Nephron progenitor cell (in vitro differentiated cells): ENCODE results near the gene ACD.
A peak's percentile ranks its signal among the peaks of the same experiment; 100 is the strongest.

ENCODE experiments used
- DNase-seq: peaks from one replicate; pipeline ENCODE4 v3.0.0; 2021
- H3K27ac Mint-ChIP-seq: 2 replicates; pipeline ENCODE4 v1.8.0; 2021; ENCODE audit warnings: mild to moderate bottlenecking, moderate library complexity, mixed read lengths
- H3K27me3 Mint-ChIP-seq: 2 replicates; pipeline ENCODE4 v1.8.0; 2021; ENCODE audit warnings: mild to moderate bottlenecking, low read depth, mixed read lengths; ENCODE audit not compliant: poor library complexity
- H3K36me3 Mint-ChIP-seq: 2 replicates; pipeline ENCODE4 v1.8.0; 2021; ENCODE audit warnings: low read depth, mixed read lengths
- H3K4me1 Mint-ChIP-seq: 2 replicates; pipeline ENCODE4 v1.8.0; 2021; ENCODE audit warnings: mixed read lengths
- H3K4me3 Mint-ChIP-seq: 2 replicates; pipeline ENCODE4 v1.8.0; 2021; ENCODE audit warnings: mild to moderate bottlenecking, moderate library complexity, mixed read lengths
- H3K9me3 Mint-ChIP-seq: 2 replicates; pipeline ENCODE4 v1.8.0; 2021; ENCODE audit warnings: mild to moderate bottlenecking, moderate library complexity, mixed read lengths
- CTCF ChIP-seq: fragments of 200-600 bp; sonication (generic); IDR thresholded peaks from 2 replicates; pipeline ENCODE4 v1.5.0; 2021; ENCODE audit warnings: antibody characterized with exemption

The ACD gene

GRCh38 chr16:67673712-67674580 lies 13.9 kb upstream of the ACD start:
- H3K27ac Mint-ChIP-seq = peak overlapping the region; percentile 68
- no peak overlapping the region for H3K4me3 Mint-ChIP-seq
- no peaks in the 10 kb centered on the region for H3K36me3 Mint-ChIP-seq
- no peaks in the 10 kb centered on the region for H3K9me3 Mint-ChIP-seq
- H3K4me1 Mint-ChIP-seq = peaks cover 12% of the 10 kb centered on the region
- DNase-seq = no peak
- no peak for TF ChIP-seq CTCF
- H3K27me3 Mint-ChIP-seq = no peaks in the 10 kb centered on the region

- peak overlapping the region; percentile 31 for H3K27ac Mint-ChIP-seq
- H3K27me3 Mint-ChIP-seq = no peaks in the 10 kb centered on the region
- H3K36me3 Mint-ChIP-seq = no peaks in the 10 kb centered on the region
- no peak overlapping the region for H3K4me3 Mint-ChIP-seq
- no peaks in the 10 kb centered on the region for H3K9me3 Mint-ChIP-seq
- DNase-seq = peak; percentile 73
- peak; percentile 68 for TF ChIP-seq CTCF
- peaks cover 6% of the 10 kb centered on the region for H3K4me1 Mint-ChIP-seq
Measured at GRCh38 chr16:67672739-67673662, 12.9 kb upstream of the ACD start.

GRCh38 chr16:67672306-67672705 lies 12.2 kb upstream of the ACD start:
- DNase-seq = no peak
- Mint-ChIP-seq H3K9me3 (no peaks in the 10 kb centered on the region), H3K4me1 (peaks cover 9% of the 10 kb centered on the region), H3K27ac (peak overlapping the region; percentile 31), H3K36me3 (no peaks in the 10 kb centered on the region), H3K27me3 (no peaks in the 10 kb centered on the region), H3K4me3 (no peak overlapping the region)
- no peak for TF ChIP-seq CTCF

- Mint-ChIP-seq H3K9me3 (no peaks in the 10 kb centered on the region), H3K27me3 (no peaks in the 10 kb centered on the region), H3K4me1 (peaks cover 27% of the 10 kb centered on the region), H3K27ac (no peak overlapping the region), H3K36me3 (peaks cover 7% of the 10 kb centered on the region), H3K4me3 (no peak overlapping the region)
- no peak for TF ChIP-seq CTCF
- DNase-seq = no peak
Measured at GRCh38 chr16:67669499-67670101, 9.5 kb upstream of the ACD start.

- Mint-ChIP-seq H3K4me3 (no peak overlapping the region), H3K36me3 (peaks cover 15% of the 10 kb centered on the region), H3K9me3 (no peaks in the 10 kb centered on the region), H3K4me1 (peaks cover 28% of the 10 kb centered on the region), H3K27ac (no peak overlapping the region), H3K27me3 (no peaks in the 10 kb centered on the region)
- no peak for TF ChIP-seq CTCF
- DNase-seq = no peak
Measured at GRCh38 chr16:67668495-67669157, 8.6 kb upstream of the ACD start.
